H9 (cell line): ENCODE data around the gene VWF. TPM values are rescaled to one million over a fixed set of nuclear protein-coding genes. Genes with fewer than 3 reads are reported as not detected.

ENCODE experiments used
- DNase-seq: peaks from one replicate; pipeline ENCODE4 v3.0.0-alpha.2; 2017
- H2AFZ ChIP-seq: one replicate; pipeline ENCODE4 v1.6.1; 2013; ENCODE audit warnings: mild to moderate bottlenecking, low read length, control low read depth, moderate library complexity
- H2AK5ac ChIP-seq: 2 replicates; pipeline ENCODE4 v1.6.1; 2013; ENCODE audit warnings: low read length, control low read depth, mixed read lengths; ENCODE audit not compliant: insufficient read length
- H2BK120ac ChIP-seq: one replicate; pipeline ENCODE4 v1.6.1; 2013; ENCODE audit warnings: low read depth, mild to moderate bottlenecking, low read length, control low read depth, inconsistent platforms; ENCODE audit not compliant: poor library complexity, severe bottlenecking
- H2BK12ac ChIP-seq: 2 replicates; pipeline ENCODE4 v1.6.1; 2013; ENCODE audit warnings: low read length, control low read depth, mixed read lengths, low read depth; ENCODE audit not compliant: insufficient read length
- H2BK15ac ChIP-seq: 2 replicates; pipeline ENCODE4 v1.6.1; 2013; ENCODE audit warnings: low read depth, low read length, control low read depth
- H2BK20ac ChIP-seq: one replicate; pipeline ENCODE4 v1.6.1; 2013; ENCODE audit warnings: low read depth, mild to moderate bottlenecking, low read length, control low read depth, inconsistent platforms; ENCODE audit not compliant: poor library complexity, severe bottlenecking
- H2BK5ac ChIP-seq: 2 replicates; pipeline ENCODE4 v1.6.1; 2013; ENCODE audit warnings: low read length, control low read depth, mixed read lengths; ENCODE audit not compliant: insufficient read length
- H3K14ac ChIP-seq: 2 replicates; pipeline ENCODE4 v1.6.1; 2013; ENCODE audit warnings: low read length, control low read depth; ENCODE audit not compliant: insufficient read depth
- H3K18ac ChIP-seq: 2 replicates; pipeline ENCODE4 v1.6.1; 2013; ENCODE audit warnings: low read depth, mild to moderate bottlenecking, mixed read lengths, low read length, control low read depth; ENCODE audit not compliant: insufficient read length
- H3K23ac ChIP-seq: 2 replicates; pipeline ENCODE4 v1.6.1; 2013; ENCODE audit warnings: low read length, control low read depth, mixed read lengths, low read depth; ENCODE audit not compliant: insufficient read length
- H3K23me2 ChIP-seq: 2 replicates; pipeline ENCODE4 v1.6.1; 2013; ENCODE audit warnings: low read depth, mild to moderate bottlenecking, mixed read lengths, low read length, control low read depth; ENCODE audit not compliant: insufficient read length, poor library complexity, severe bottlenecking
- H3K27ac ChIP-seq: 2 replicates; pipeline ENCODE4 v1.5.1; 2013; ENCODE audit warnings: low read length, control low read depth, mixed read lengths, low read depth; ENCODE audit not compliant: insufficient read length
- H3K27me3 ChIP-seq: 2 replicates; pipeline ENCODE4 v1.6.1; 2013; ENCODE audit warnings: low read length, control low read depth, inconsistent platforms; ENCODE audit not compliant: insufficient read depth
- H3K4ac ChIP-seq: 2 replicates; pipeline ENCODE4 v1.6.1; 2013; ENCODE audit warnings: low read depth, mild to moderate bottlenecking, control low read depth, inconsistent platforms, low read length, moderate library complexity
- H3K4me1 ChIP-seq: 2 replicates; pipeline ENCODE4 v1.6.1; 2013; ENCODE audit warnings: low read length, control low read depth, inconsistent platforms; ENCODE audit not compliant: insufficient read depth
- H3K4me2 ChIP-seq: 2 replicates; pipeline ENCODE4 v1.6.1; 2013; ENCODE audit warnings: low read length, control low read depth, mixed read lengths; ENCODE audit not compliant: insufficient read length, insufficient read depth
- H3K56ac ChIP-seq: 2 replicates; pipeline ENCODE4 v1.6.1; 2013; ENCODE audit warnings: low read depth, mild to moderate bottlenecking, mixed read lengths, low read length, control low read depth; ENCODE audit not compliant: insufficient read length
- H3K79me1 ChIP-seq: 2 replicates; pipeline ENCODE4 v1.6.1; 2013; ENCODE audit warnings: low read depth, mild to moderate bottlenecking, moderate library complexity, low read length, control low read depth, inconsistent platforms; ENCODE audit not compliant: insufficient read depth, poor library complexity, severe bottlenecking
- H3K79me2 ChIP-seq: 2 replicates; pipeline ENCODE4 v1.6.1; 2013; ENCODE audit warnings: low read length, control low read depth, inconsistent platforms; ENCODE audit not compliant: insufficient read depth
- H3K9ac ChIP-seq: 2 replicates; pipeline ENCODE4 v1.6.1; 2013; ENCODE audit warnings: low read length, control low read depth, mixed read lengths; ENCODE audit not compliant: insufficient read length; ENCODE audit errors: extremely low read depth
- H3K9me3 ChIP-seq: one replicate; pipeline ENCODE4 v1.6.1; 2013; ENCODE audit warnings: low read depth, low read length, inconsistent platforms; ENCODE audit not compliant: control insufficient read depth
- H3T11ph ChIP-seq: one replicate; pipeline ENCODE4 v1.6.1; 2013; ENCODE audit warnings: mild to moderate bottlenecking, low read length, control low read depth, inconsistent platforms
- H4K20me1 ChIP-seq: one replicate; pipeline ENCODE4 v1.6.1; 2013; ENCODE audit not compliant: control insufficient read depth, insufficient read length, insufficient read depth
- H4K5ac ChIP-seq: 2 replicates; pipeline ENCODE4 v1.6.1; 2013; ENCODE audit warnings: low read depth, mild to moderate bottlenecking, mixed read lengths, low read length, control low read depth; ENCODE audit not compliant: insufficient read length
- H4K8ac ChIP-seq: replicated peaks from 2 replicates; pipeline ENCODE4 v1.6.1; 2013; ENCODE audit warnings: low read length, control low read depth, mixed read lengths, low read depth; ENCODE audit not compliant: insufficient read length
- H4K91ac ChIP-seq: 2 replicates; pipeline ENCODE4 v1.6.1; 2013; ENCODE audit warnings: low read depth, mild to moderate bottlenecking, moderate library complexity, mixed read lengths, low read length, control low read depth; ENCODE audit not compliant: insufficient read length
- H3K27ac Mint-ChIP-seq, 3 experiments: 2 replicates in 2 of 3; 3 replicates in 1 of 3; pipeline ENCODE4 v1.8.0; 2020 to 2021; ENCODE audit warnings: mixed read lengths in 3 of 3, mild to moderate bottlenecking in 1 of 3, moderate library complexity in 1 of 3
- H3K27me3 Mint-ChIP-seq: 2 replicates; pipeline ENCODE4 v1.8.0; 2021; ENCODE audit warnings: low read depth, mild to moderate bottlenecking, moderate library complexity, mixed read lengths
- H3K36me3 Mint-ChIP-seq, 3 experiments: 2 replicates in 2 of 3; 3 replicates in 1 of 3; pipeline ENCODE4 v1.8.0; 2020 to 2021; ENCODE audit warnings: low read depth in 3 of 3, mixed read lengths in 3 of 3; ENCODE audit not compliant: insufficient read depth in 1 of 3
- H3K4me1 Mint-ChIP-seq, 2 experiments: 2 replicates each; pipeline ENCODE4 v1.8.0; 2020; ENCODE audit warnings: mixed read lengths in 2 of 2
- H3K4me3 Mint-ChIP-seq, 2 experiments: 2 replicates in 1 of 2; 3 replicates in 1 of 2; pipeline ENCODE4 v1.8.0; 2020 to 2021; ENCODE audit warnings: mild to moderate bottlenecking in 2 of 2, mixed read lengths in 2 of 2, moderate library complexity in 1 of 2
- H3K9me3 Mint-ChIP-seq, 2 experiments: 2 replicates in 1 of 2; 3 replicates in 1 of 2; pipeline ENCODE4 v1.8.0; 2020; ENCODE audit warnings: mild to moderate bottlenecking in 2 of 2, mixed read lengths in 2 of 2, moderate library complexity in 1 of 2
- CTCF ChIP-seq: fragments of 200-600 bp; sonication (generic); conservative IDR thresholded peaks from 3 replicates; pipeline ENCODE4 v1.8.0; 2021; ENCODE audit warnings: antibody characterized with exemption, mild to moderate bottlenecking
- WGBS: extraction: QIAGEN DNeasy Blood & Tissue Kit; methylation state at CpG from one replicate; pipeline ENCODE4 v1.1.7; 2013; ENCODE audit warnings: missing lambda C conversion rate, low lambda C conversion rate, mixed read lengths; ENCODE audit not compliant: insufficient read length; ENCODE audit errors: extremely low coverage; 5-methylcytosine and 5-hydroxymethylcytosine counted together
- total RNA-seq: library from RNA; stranded (reverse); gene quantifications from 2 replicates; pipeline ENCODE4 v1.2.1, GENCODE V29; 2021

VWF gene
- total RNA-seq, 1 experiment from 2014 or later: 0.17 TPM

GRCh38 chr12:6092784-6093722 lies 31.4 kb downstream of the VWF start:
- no peak overlapping the region for H3K27ac ChIP-seq
- no peak overlapping the region for H3K4me2 ChIP-seq
- H3T11ph ChIP-seq: no peak overlapping the region
- no peaks in the 10 kb centered on the region for H3K9me3 ChIP-seq
- H4K8ac ChIP-seq: no peak overlapping the region
- Mint-ChIP-seq H3K27ac (no peak overlapping the region), H3K4me3 (no peak overlapping the region), H3K36me3 (peaks cover 0 to 9% (median 0%) of the 10 kb centered on the region in 3 experiments; a peak in 2 of 7 replicates), H3K4me1 (peaks cover 25 to 30% of the 10 kb centered on the region in 2 experiments), H3K9me3 (peaks cover 6 to 7% of the 10 kb centered on the region in 2 experiments; a peak in 4 of 5 replicates), H3K27me3 (peaks cover 12% of the 10 kb centered on the region)
- H3K4ac ChIP-seq: no peak overlapping the region
- no peak overlapping the region for H2AK5ac ChIP-seq
- no peak overlapping the region for H2BK12ac ChIP-seq
- WGBS: no CpG with 5 or more reads among the region's 9 CpGs
- H3K23me2 ChIP-seq: no peaks in the 10 kb centered on the region
- H3K56ac ChIP-seq: no peak overlapping the region
- no peak overlapping the region for H2BK15ac ChIP-seq
- H3K9ac ChIP-seq: no peak overlapping the region
- H3K79me2 ChIP-seq: no peaks in the 10 kb centered on the region
- no peaks in the 10 kb centered on the region for H4K20me1 ChIP-seq
- no peak overlapping the region for H3K23ac ChIP-seq
- H4K5ac ChIP-seq: no peak overlapping the region
- DNase-seq: no peak
- no peak overlapping the region for H3K14ac ChIP-seq
- no peak overlapping the region for H2AFZ ChIP-seq
- H3K79me1 ChIP-seq: no peaks in the 10 kb centered on the region
- no peak for TF ChIP-seq CTCF
- no peak overlapping the region for H2BK120ac ChIP-seq
- H3K18ac ChIP-seq: no peak overlapping the region
- no peaks in the 10 kb centered on the region for H3K27me3 ChIP-seq
- H2BK20ac ChIP-seq: no peak overlapping the region
- H2BK5ac ChIP-seq: no peak overlapping the region
- peaks cover 7% of the 10 kb centered on the region; the same call in 1 of the 2 replicates for H3K4me1 ChIP-seq
- H4K91ac ChIP-seq: no peak overlapping the region
